Measurements from ENCODE around the gene ITPA.
"Not testable (repeated sequence)": the region's sequence is repeated elsewhere in the genome, so short reads cannot be mapped to it uniquely, and the experiment has no call there.

ITPA gene

DNA sequence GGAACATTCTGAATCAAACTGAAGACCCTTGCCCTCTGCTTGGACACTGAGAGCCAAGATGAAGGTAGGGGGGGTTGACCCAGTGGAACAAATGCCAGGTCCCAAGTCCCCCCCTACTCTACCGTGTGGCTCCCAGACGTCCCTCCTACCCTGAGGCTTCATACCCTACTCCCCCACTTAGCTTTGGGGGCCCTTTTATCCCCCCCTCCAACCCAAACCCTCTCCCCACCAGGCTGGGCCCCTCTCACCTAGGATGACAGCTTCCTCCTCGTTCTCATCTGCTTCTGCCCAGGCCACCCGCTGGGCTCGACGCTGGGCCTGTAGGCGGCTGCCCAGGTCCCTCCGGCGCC lies 6.4 kb upstream of the ITPA start:
- no peak for FAIRE-seq

DNA sequence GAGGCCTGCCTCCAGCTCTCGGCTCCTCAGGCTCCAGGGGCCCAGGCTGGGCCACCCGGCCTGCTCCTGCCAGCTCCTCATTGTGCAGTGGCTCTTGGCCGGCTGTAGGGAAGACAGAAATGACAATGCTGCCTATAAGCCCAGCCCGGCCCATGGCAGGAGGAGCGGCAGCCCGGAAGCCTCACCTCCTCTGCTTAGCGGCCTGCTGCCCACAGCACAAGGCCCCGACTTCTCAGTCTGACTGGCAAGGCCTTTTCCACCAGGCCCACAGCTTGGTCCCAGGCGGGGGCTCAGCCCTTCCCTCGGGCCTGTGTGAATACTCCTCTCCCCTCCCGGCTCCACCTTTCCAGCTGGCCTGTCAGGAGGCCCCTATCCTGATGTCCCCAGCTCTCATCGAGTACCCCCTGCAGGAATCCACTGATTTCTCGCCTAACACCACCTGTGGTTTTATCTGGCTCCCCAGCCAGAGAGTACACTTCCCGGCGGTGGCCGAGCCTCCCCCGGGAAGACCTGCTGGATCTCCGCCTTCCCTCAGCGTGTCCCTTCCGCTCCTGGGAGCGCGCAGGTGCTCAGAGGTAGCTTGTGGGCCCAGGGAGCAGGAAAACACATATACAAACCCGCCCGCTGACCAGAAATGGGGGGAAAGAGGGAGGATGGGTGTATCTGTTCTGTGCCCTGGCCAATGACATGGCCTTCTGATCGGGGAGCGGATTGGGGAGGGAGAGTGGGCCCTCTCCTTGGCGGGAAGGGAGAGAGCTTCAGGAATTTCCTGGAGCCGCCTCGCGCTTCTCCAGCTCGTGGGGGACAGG lies 5.8 kb upstream of the ITPA start:
- no peak for FAIRE-seq

DNA sequence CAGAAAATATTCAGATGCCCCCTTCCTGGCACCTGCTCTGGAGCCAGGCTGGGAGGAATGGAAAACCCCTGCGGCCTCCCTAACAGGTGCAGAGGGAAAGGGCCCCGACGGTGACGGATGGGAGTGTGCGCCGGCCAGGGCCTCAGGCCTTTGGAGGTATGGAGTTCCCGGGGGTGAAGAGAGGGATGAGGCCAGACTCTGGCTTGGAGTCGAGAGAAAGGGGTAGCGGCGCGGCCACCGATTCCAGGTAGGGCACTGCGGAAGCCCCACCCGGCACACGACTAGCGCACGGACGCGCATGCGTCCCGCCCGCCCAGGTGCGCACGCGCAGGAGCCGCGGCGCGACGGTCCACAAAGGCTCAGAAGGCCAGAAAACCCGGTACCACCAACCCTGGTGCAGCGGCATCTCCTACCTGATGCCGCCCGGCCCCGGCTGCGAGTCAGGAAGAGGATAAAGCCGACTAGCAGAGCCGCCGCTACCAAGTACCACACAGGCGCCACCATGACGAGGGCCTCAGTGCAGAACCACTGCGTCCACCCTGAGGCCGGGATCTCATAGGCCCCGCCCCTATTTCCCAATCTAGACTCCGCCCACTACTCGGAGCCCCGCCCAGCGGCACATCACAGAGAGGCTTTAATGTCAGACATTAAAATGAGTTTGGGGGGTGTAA lies 5.0 kb upstream of the ITPA start, which contains the start of gene DDRGK1:
TSS of gene DDRGK1 (minus strand) at position 559 of the 671 bp plus-strand sequence. CDS start at position 504, 55 bp downstream.
- FAIRE-seq = no peak

DNA sequence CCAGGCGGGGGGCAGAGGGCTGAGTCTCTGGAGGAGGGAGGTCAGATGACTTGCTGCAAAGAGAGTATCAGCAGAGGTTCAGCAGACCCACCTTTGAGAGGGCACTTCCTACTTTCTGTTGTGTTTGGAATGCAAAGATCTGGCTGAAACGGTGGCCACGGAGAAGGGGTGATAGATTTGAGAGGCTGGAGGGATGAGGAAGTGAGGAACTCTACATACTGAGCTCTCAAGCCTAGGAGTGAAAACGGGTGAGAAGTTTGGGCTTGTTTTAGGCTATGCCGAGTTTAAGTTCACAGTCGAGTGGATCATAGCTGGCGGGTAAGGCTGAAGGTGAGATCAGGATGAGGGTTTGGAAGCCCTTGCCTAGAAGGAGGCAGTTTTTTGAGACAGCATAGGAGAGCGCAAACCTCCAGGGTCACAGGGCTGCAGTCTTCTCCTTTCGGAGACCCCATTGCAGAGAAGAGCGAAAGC lies 477 bp upstream of the ITPA start:
- FAIRE-seq = no peak

DNA sequence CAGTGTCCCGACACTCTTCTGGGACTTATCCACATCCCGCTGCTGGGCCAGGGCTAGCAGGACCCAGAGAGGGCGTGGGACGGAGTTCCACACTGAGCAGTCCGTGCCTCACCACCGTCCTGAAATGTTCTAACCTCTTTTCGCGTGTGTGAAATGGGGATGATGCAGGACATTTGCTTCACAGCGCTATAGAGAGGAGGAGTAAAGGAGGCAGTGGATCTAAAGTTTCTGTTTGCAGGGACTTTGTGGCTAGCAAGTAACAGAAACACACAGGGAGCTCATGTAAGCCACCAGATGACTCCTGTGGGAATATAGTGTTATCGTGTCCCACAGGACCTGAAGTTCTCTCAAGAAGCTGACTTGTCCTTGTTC lies 634 bp downstream of the ITPA start:
- no peak for FAIRE-seq

DNA sequence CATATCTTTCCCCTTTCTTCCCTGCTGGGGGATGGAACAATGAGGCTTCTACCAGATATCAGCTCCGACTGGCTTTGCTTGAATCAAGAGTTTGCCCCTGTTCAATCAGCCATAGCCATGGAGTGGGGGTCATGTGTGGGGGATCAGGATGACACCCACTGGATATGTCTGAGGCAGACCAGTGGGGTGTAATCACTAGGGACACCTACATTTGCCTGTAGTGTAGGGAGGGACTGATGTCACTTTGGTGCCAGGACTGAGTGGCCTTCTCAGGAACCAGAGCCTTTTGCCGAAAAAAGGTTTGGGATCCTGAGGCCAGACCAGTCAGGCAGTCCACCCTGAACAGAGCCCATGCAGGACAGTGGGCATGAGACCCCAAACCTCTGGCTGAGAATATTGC lies 1.0 kb downstream of the ITPA start:
- no peak for FAIRE-seq

DNA sequence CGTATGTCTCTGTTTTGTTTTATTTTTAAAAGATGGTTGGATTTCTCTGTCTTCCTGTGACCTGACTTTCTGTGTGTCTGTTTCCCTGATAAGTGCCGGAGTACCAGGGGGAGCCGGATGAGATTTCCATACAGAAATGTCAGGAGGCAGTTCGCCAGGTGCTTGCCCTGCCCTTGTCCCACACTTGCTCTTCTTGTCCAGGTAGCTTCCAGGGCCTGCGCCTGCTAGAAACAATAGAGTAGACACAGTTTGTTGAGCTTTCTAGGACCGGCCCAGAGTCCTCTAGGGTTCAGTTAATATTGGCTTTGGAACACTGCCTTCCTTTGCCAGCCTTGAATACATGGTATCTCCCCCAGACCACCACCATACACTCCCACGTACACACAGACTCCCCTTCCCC lies 3.9 kb downstream of the ITPA start:
- FAIRE-seq = no peak

DNA sequence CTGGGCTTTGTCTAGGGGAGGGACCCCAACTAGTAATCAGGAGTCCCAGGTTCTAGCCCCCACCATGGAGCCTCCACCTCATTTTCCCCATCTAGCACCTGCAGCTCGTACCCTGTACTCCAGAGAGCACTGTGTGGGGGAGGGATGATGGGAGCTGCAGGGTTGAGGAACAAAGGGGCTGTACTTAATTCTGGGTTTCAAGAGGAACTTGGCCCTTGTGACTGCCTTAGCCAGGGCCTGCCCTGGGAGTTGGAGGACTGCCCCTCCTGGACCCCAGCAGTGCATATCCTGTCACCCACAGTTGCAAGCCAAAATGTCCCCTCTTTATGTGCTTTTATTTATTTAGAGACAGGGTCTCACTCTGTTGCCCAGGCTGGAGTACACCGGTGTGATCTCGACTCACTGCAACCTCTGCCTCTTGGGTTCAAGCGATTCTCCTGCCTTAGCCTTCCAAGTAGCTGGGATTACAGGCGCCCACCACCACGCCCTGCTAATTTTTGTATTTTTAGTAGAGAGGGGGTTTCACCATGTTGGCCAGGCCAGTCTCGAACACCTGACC lies 6.1 kb downstream of the ITPA start:
- not testable (repeated sequence) for FAIRE-seq

DNA sequence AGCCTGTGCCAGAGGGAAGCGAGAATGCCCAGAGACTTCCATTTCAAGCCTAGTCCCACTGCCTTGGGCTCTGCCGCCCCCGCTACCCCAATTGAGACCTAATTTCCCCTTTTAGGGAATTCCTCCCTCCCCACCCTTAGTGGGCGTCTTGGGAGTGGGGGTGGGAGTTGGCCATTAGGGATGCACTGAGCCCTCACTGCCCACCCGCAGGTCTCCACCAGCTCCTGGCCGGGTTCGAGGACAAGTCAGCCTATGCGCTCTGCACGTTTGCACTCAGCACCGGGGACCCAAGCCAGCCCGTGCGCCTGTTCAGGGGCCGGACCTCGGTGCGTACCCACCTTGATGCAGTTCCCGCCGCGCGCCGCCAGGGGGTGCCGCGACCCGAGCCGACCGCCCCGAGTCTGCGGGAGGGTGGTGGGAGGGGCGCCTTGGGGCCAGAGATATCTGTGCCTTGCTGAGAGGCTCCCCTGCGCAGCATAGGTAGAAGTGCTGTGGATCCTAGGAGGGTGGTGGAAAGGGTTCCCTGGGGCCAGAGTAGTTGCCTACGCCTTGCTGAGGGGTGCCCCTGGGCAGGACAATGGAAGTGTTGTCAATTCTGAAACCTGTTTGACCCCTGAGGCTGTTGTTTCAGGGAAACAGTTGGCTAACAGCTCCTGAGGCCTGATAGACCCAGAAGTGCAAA lies 9.2 kb downstream of the ITPA start:
- no peak for FAIRE-seq

DNA sequence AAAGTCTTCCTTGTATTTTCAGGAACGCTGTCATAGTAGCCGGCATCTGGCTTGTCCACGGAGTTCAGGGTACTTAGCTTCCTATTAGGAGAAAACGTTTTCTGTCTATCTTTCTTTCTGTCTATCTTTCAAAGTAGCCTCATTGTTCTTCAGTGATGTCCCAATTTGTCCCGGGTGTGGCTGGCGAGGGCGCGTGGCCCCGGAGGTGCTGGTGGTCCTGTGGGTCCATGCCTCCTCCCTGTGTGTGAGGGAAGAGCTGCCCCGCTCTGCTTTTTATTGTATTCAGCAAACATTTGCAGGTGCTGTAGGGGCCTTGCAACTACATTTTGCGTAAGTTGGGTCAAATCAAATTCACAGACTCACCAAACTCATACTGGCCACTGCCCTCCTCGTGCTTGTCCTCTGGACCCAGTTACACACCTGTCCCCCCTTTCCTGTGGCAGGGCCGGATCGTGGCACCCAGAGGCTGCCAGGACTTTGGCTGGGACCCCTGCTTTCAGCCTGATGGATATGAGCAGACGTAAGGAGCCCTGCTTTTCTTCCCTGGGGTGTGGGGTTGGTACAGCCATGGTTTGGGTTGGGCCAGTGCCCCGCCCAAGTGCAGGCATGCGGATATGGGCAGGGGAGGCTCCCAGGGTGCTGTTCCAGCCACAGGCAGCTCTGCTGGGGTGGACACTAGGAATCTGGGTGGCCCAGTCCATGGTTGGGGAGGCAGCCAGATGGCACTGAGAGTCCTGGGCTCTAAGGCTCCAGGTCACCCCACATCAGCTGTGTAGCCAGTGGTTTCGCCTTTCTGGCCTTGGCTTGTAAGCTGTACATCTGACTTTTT lies 12.3 kb downstream of the ITPA start:
- FAIRE-seq = no peak

DNA sequence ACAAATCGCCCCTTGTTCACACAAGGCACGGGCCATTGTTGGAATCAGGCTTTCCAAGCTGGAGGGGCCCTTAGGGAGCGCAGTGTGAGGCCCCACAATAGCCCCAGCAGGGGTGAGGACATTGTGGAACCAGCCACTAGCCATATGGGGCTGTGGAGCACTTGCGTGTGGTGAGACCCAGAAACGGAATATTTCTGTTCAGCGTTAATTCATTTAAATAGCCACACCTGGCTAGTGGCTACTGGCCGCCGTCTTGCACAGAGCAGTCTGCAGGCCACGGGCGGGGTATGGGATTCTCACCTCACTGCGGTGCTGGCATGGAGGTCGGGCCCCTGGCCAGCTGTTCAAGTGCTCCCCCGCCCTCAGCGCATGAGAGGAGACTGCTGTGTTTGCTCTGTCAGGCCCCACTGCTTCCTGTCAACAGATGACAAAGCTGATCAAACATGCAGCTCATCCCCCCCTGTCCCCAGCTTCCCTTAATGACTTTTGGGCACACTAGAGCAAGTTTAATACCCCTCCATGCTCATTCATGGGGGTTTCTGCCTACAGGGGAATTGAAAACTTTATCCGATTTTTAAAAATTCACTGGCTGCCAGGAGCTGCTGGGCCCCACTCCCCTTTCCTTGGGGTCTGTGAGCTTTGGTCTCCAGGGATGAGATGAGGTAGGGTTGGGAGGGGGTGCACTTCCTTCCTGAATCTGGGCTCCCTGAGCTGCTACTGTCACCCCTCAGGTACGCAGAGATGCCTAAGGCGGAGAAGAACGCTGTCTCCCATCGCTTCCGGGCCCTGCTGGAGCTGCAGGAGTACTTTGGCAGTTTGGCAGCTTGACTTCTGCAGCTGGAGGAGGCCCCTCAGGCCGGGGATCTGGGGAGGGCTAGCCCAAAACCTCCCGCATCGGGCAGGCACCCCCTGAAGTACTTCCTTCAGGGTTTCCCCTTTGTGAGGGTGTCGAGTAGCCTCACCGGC lies 13.6 kb downstream of the ITPA start:
- no peak for FAIRE-seq

DNA sequence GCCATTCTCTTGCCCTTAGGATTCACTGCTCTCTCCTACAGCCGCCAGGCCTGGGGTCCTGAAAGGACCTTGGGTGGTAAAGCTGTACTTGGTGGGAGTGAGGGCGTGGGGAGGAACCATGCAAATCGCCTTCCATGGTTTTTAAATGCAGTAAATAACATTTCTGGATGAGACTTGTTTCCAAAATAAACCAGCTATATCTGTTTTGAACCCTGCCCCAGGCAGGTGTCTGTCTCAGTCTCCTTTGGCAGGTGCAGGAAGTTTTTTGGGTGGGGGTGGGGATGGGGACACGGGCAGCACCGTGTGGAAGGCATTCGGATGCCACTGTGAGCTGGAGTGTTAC lies 14.3 kb downstream of the ITPA start:
- FAIRE-seq = no peak

DNA sequence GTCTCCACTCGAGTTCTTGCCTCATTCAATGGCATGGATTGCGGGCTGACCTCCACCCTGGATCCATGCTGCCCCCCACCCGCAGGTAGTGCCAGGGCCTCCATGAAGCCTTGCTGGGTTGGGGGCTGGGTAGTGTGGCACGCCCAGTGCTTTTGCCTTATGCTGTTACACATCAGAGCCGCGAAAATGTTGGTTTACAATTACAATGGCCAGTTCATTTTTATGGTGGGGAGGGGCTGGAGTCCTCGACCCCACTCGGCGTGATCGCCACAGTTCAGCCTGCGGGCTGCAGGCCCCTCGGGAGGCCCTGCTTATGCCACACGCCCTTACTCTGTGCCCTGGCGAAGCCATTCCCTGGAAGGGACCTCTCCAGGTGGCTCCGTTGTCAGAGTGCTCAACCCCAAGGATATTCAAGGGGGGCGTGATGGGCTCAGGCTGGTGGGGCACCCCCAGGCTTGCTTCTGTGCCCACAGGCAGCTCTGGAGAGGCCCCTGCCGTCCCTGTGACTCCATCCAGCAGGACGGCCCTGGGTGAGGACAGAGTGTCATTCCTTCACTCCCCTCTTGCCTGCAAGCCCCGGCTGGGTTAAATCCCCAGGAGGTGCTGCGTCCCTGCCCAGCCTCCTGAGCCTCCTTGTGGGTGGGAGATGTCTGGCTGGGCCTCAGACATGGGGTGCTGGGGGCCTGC lies 14.8 kb downstream of the ITPA start:
- FAIRE-seq = no peak

DNA sequence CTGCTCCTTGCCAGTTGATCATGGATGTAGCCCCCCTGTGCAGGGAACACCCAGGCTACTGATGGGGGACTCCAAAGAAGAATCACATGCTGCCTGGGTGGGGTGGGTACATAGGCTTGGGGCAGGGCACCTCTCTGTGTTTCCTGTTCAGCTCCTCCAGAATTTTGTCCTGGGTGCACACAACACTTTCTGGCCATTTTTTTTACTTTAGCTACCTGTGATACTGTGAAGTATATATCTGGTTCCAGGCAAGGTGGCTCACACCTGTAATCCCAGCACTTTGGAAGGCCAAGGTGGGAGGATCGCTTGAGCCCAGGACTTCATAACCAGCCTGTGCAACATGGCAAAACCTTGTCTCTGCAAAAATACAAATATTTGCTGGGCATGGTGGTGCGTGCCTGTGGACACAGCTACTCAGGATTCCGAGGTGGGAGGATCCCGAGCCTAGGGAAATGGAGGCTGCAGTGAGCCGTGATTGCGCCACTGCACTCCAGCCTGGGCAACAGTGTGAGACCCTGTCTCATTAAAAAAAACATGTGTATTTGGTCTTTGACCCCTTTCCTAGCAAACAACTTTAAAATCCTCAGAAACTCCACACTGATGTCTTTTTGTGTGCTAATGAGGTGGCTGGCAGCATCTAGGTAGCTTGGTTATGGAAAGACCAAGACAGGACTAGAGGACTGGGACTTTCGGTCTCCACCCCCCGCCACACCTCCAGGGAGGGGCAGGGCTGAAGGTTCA lies 15.6 kb downstream of the ITPA start:
- no peak for FAIRE-seq

DNA sequence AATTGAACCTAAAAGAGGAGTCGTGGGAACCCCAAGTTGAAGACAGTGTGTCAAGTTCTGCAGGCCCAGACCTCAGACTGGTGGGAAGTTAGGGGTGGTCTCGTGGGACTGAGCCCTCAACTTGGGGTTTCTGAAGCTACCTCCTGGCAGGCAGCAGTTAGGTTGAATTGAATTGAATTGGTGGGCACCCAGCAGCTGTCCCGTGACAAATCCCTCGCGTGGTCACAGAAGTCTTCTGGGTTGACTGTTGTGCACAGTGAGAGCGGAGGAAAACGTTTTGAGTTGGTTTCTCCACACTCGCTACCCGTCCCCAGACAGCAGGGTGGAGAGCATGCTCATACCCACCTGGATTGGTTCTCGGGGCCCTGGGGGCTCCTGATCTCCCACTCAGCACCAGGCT lies 16.8 kb downstream of the ITPA start:
- FAIRE-seq = no peak

DNA sequence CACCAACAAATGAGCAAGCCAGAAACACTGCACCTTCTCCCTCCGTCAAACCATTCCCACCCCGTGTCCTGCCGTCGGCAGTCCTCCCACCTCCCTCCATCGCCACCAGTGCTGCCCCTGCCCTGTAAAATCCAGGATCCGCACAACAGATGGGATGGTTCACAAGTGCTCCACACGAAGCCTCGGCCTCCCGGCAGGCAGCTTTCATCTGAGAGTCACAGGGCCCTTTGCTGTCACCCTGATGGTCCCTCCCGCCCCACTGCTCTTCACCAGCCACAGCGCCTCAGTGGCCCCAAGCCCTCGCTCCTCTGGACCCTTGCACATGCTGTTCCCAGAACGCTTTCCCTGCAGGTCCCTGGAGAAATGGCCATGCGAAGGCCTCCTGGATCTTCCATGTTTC lies 17.6 kb downstream of the ITPA start:
- FAIRE-seq = no peak

DNA sequence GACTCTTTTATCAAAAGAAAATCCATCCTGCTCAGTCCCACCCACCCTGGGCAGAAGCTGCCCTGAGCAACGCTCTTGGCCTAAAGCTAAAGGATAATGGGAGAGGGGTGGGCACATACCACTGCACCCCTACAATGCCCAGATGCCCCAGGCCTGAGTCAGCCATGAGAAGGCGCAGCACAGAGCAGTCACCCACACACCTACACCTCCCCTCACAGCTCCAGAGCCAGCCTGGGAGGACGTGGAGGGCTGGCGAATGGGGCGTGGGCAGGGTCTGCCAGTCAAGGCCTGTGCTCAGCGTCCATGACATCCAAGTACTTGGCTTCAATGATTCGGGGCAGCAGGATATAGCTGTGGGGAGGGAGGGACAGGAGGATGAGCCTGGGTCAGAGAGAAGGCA lies 18.2 kb downstream of the ITPA start:
- no peak for FAIRE-seq

DNA sequence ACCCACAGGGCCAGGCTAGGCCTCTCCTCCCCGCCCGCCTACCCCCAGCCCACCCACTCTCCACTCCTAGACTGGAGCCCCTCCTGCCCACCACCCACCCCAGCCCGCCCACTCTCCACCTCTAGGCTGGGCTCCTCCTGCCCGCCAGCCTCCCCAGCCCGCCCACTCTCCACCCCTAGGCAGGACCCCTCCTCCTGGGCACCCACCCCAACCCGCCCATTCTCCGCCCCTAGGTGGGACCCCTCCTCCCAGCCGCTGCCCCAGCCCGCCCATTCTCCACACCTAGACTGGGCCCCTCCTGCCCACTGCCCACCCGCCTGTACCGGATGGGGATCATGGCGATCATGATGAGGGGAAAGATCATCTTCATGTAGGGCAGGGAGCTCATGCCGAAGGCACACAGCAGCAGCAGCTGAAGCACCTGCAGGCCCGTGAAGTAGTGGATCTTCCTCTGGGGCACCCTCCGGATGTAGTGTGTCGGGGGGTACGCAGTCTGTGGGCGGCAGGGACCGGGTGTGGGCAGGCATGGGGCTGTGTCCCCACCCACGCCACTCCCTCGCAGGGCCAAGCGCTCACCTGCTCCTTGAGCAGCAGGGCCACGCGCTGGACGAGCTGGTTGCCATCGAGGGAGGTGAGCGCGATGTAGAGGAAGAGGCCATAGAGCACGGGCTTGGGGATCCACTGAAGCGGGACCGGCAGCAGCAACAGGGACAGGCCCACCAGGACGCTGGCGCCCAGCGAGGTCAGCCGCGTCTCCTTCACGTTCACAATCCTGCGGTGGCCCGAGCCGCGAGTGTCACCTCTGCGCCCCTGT lies 18.8 kb downstream of the ITPA start:
- no peak for FAIRE-seq

DNA sequence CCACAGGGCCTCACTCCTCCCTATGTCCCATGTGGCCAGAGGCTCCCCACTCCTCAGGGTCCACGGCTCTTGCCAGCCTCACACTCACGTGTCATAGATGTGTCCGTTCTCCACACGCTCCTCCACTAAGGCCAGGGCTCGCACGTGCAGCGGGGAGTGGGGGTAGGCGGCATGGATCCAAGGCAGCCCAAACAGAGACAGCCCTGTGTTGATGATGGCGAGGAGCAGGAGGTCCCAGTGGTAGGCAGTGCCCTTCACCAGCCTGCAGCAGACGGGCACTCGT lies 19.4 kb downstream of the ITPA start:
- no peak for FAIRE-seq

DNA sequence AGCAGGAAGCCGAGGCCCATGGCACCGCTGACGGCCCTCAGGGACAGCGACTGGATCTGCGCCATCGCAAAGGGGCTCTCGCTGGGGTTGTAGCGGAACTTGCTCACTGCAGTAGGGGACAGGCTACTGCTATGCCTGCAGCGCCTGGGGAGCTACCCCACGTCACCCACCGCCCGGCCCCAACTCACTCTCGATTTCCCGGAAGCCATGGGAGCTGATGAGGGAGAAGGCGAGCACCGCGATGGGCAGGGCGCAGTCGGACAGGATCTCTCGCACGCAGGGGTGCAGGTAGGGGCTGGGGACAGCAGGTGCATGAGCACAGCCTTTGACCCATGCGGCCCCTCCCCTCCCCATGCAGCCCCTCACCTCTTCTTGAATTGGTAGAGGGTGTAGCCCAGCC lies 19.9 kb downstream of the ITPA start:
- no peak for FAIRE-seq

Data from islet of Langerhans (tissue), 1 donor.